H1 (cell line): ENCODE measurements around the gene SH3RF2. TPM values are rescaled to one million over a fixed set of nuclear protein-coding genes. Genes with fewer than 3 reads are reported as not detected.

Experiments
- CTCF ChIA-PET: fragments of 300-600 bp; sonication (Branson Sonifier 250); formaldehyde crosslinking; loops from one replicate; lab custom pipeline; 2021; ENCODE audit not compliant: partially characterized antibody; lab: Charles Lee
- POLR2A ChIA-PET: fragments of 300-600 bp; sonication (Branson Sonifier 250); formaldehyde crosslinking; loops from one replicate; lab custom pipeline; 2021; ENCODE audit warnings: inconsistent platforms; ENCODE audit not compliant: partially characterized antibody; lab: Charles Lee
- DNase-seq, 2 experiments: peaks; one replicate each; pipeline versions ENCODE4 v3.0.0 to v3.0.0-alpha.2; 2010 to 2022; ENCODE audit warnings: low spot score in 2 of 2, low read depth in 1 of 2, mixed read lengths in 1 of 2
- FAIRE-seq: peaks from 2 replicates; lab custom pipeline; 2011; peaks lifted over from hg19 to GRCh38; lab: Jason Lieb, UNC
- H2AFZ ChIP-seq: 2 replicates; pipeline ENCODE4 v1.8.1; 2012; ENCODE audit warnings: low read length, inconsistent platforms
- H2AK5ac ChIP-seq: 2 replicates; pipeline ENCODE4 v1.6.1; 2013; ENCODE audit warnings: low read depth, low read length
- H2BK120ac ChIP-seq: replicated peaks from 2 replicates; pipeline ENCODE3; 2013; ENCODE audit warnings: low read depth, low read length, inconsistent platforms
- H2BK12ac ChIP-seq: 2 replicates; pipeline ENCODE4 v1.6.1; 2013; ENCODE audit warnings: low read depth, low read length
- H2BK15ac ChIP-seq: 2 replicates; pipeline ENCODE4 v1.6.1; 2013; ENCODE audit warnings: low read length
- H2BK20ac ChIP-seq: 2 replicates; pipeline ENCODE4 v1.6.1; 2013; ENCODE audit warnings: low read length
- H2BK5ac ChIP-seq: 2 replicates; pipeline ENCODE4 v1.6.1; 2013; ENCODE audit warnings: low read depth, low read length
- H3K14ac ChIP-seq: 2 replicates; pipeline ENCODE4 v1.6.1; 2013; ENCODE audit warnings: inconsistent platforms; ENCODE audit not compliant: insufficient read length
- H3K18ac ChIP-seq: 2 replicates; pipeline ENCODE4 v1.6.1; 2013; ENCODE audit warnings: low read length; ENCODE audit errors: extremely low read depth
- H3K23ac ChIP-seq: 2 replicates; pipeline ENCODE4 v1.6.1; 2013; ENCODE audit warnings: inconsistent platforms; ENCODE audit not compliant: insufficient read length
- H3K23me2 ChIP-seq: 2 replicates; pipeline ENCODE4 v1.6.1; 2013; ENCODE audit warnings: low read depth, low read length
- H3K27ac ChIP-seq: 2 replicates; pipeline ENCODE4 v1.6.1; 2011; ENCODE audit warnings: low read depth, low read length, inconsistent platforms
- H3K27me3 ChIP-seq, 4 experiments: replicated peaks in 1 of 4; 1 replicate in 1 of 4; 2 replicates in 3 of 4; pipeline versions ENCODE4 v1.6.1 to v1.8.1; 2011 to 2013; ENCODE audit warnings: low read length in 3 of 4, mild to moderate bottlenecking in 3 of 4, inconsistent platforms in 2 of 4, mixed read lengths in 2 of 4, moderate library complexity in 1 of 4; ENCODE audit not compliant: control insufficient read depth in 3 of 4, insufficient read depth in 3 of 4; ENCODE audit errors: extremely low read depth in 1 of 4
- H3K36me3 ChIP-seq, 4 experiments: 2 replicates each; pipeline versions ENCODE4 v1.6.1 to v1.8.1; 2011 to 2013; ENCODE audit warnings: mild to moderate bottlenecking in 4 of 4, low read length in 3 of 4, moderate library complexity in 2 of 4, control low read depth in 1 of 4, inconsistent platforms in 1 of 4; ENCODE audit not compliant: insufficient read depth in 4 of 4, control insufficient read depth in 2 of 4
- H3K4ac ChIP-seq: replicated peaks from 2 replicates; pipeline ENCODE3; 2013; ENCODE audit warnings: low read length, low read depth, mixed read lengths, inconsistent platforms; ENCODE audit not compliant: insufficient read length
- H3K4me1 ChIP-seq, 4 experiments: replicated peaks in 1 of 4; 1 replicate in 1 of 4; 2 replicates in 3 of 4; pipeline versions ENCODE4 v1.6.1 to v1.8.1; 2011 to 2013; ENCODE audit warnings: low read length in 3 of 4, inconsistent platforms in 2 of 4, mixed read lengths in 1 of 4; ENCODE audit not compliant: insufficient read depth in 4 of 4, control insufficient read depth in 3 of 4
- H3K4me2 ChIP-seq, 2 experiments: 2 replicates each; pipeline versions ENCODE4 v1.6.1 to v1.8.1; 2011 to 2013; ENCODE audit warnings: low read depth in 2 of 2, low read length in 2 of 2, control low read depth in 1 of 2, inconsistent platforms in 1 of 2, mild to moderate bottlenecking in 1 of 2; ENCODE audit not compliant: insufficient read depth in 1 of 2
- H3K4me3 ChIP-seq, 4 experiments: fragments of 200-600, 300-600 bp in 1 of 4; sonication (generic), shearing (Covaris generic), sonication (Bioruptor Twin) in 1 of 4; 2 replicates each; pipeline versions ENCODE4 v1.5.1 to v1.8.1; 2011 to 2016; ENCODE audit warnings: low read length in 4 of 4, low read depth in 3 of 4, control low read depth in 2 of 4, inconsistent platforms in 2 of 4, mild to moderate bottlenecking in 2 of 4, mixed read lengths in 1 of 4, moderate library complexity in 1 of 4; ENCODE audit not compliant: insufficient read depth in 2 of 4; ENCODE audit errors: extremely low read depth in 1 of 4
- H3K56ac ChIP-seq: replicated peaks from 2 replicates; pipeline ENCODE3; 2013; ENCODE audit warnings: low read depth, mild to moderate bottlenecking, mixed read lengths, low read length, inconsistent platforms; ENCODE audit not compliant: insufficient read length
- H3K79me1 ChIP-seq: 2 replicates; pipeline ENCODE4 v1.6.1; 2013; ENCODE audit warnings: low read depth, low read length, control low read depth
- H3K79me2 ChIP-seq, 2 experiments: 2 replicates each; pipeline versions ENCODE4 v1.6.1 to v1.8.1; 2012 to 2013; ENCODE audit warnings: low read length in 2 of 2, mild to moderate bottlenecking in 2 of 2, inconsistent platforms in 1 of 2; ENCODE audit not compliant: insufficient read depth in 2 of 2, control insufficient read depth in 1 of 2
- H3K9ac ChIP-seq, 4 experiments: replicated peaks in 1 of 4; 1 replicate in 1 of 4; 2 replicates in 3 of 4; pipeline versions ENCODE4 v1.6.1 to v1.8.1; 2011 to 2013; ENCODE audit warnings: low read depth in 3 of 4, low read length in 3 of 4, control low read depth in 2 of 4, mild to moderate bottlenecking in 2 of 4, moderate library complexity in 2 of 4, inconsistent platforms in 1 of 4; ENCODE audit errors: extremely low read depth in 1 of 4
- H3K9me3 ChIP-seq, 2 experiments: 2 replicates each; pipeline versions ENCODE4 v1.6.1 to v1.8.1; 2012 to 2013; ENCODE audit warnings: mild to moderate bottlenecking in 2 of 2, moderate library complexity in 2 of 2, control low read depth in 1 of 2, inconsistent platforms in 1 of 2, low read depth in 1 of 2, low read length in 1 of 2, mixed read lengths in 1 of 2; ENCODE audit not compliant: insufficient read depth in 2 of 2
- H4K20me1 ChIP-seq, 2 experiments: replicated peaks in 1 of 2; 2 replicates each; pipeline versions ENCODE3 to v1.8.1; 2011 to 2013; ENCODE audit warnings: inconsistent platforms in 2 of 2, low read length in 2 of 2, mild to moderate bottlenecking in 1 of 2; ENCODE audit not compliant: insufficient read depth in 2 of 2, control insufficient read depth in 1 of 2
- H4K5ac ChIP-seq: 2 replicates; pipeline ENCODE4 v1.6.1; 2013; ENCODE audit warnings: low read length, low read depth, mixed read lengths, inconsistent platforms; ENCODE audit not compliant: insufficient read length
- H4K8ac ChIP-seq: 2 replicates; pipeline ENCODE4 v1.8.0; 2013; ENCODE audit warnings: mild to moderate bottlenecking, moderate library complexity, low read length, inconsistent platforms; ENCODE audit not compliant: insufficient read depth; ENCODE audit errors: extremely low read depth
- H4K91ac ChIP-seq: replicated peaks from 2 replicates; pipeline ENCODE3; 2013; ENCODE audit warnings: low read length, mixed read lengths, inconsistent platforms; ENCODE audit not compliant: insufficient read length
- BCL11A ChIP-seq, 2 experiments: IDR thresholded peaks; one replicate each; pipeline ENCODE4 v1.6.1; 2011; ENCODE audit warnings: low read depth in 2 of 2, low read length in 2 of 2, mild to moderate bottlenecking in 2 of 2
- CREB1 ChIP-seq: IDR thresholded peaks from 2 replicates; pipeline ENCODE4 v1.6.1; 2012; ENCODE audit warnings: inconsistent platforms
- EGR1 ChIP-seq: IDR thresholded peaks from 2 replicates; pipeline ENCODE4 v1.6.1; 2011; ENCODE audit warnings: low read depth, low read length, borderline replicate concordance
- KDM4A ChIP-seq: IDR thresholded peaks from one replicate; pipeline ENCODE4 v1.7.1; 2012; ENCODE audit warnings: low read depth, mild to moderate bottlenecking, moderate library complexity, low read length, inconsistent platforms; ENCODE audit not compliant: severe bottlenecking
- MAFK ChIP-seq: IDR thresholded peaks from 2 replicates; pipeline ENCODE4 v1.6.1; 2012; ENCODE audit warnings: low read depth, mild to moderate bottlenecking, improper control_type of control experiment, low read length
- POLR2A ChIP-seq, 2 experiments: IDR thresholded peaks; 1 replicate in 1 of 2; 2 replicates in 1 of 2; pipeline ENCODE4 v1.6.1; 2011; ENCODE audit warnings: low read depth in 2 of 2, low read length in 2 of 2, mild to moderate bottlenecking in 2 of 2; ENCODE audit errors: control extremely low read depth in 1 of 2
- POLR2AphosphoS5 ChIP-seq: IDR thresholded peaks from 2 replicates; pipeline ENCODE4 v1.6.1; 2011; ENCODE audit warnings: low read depth, low read length
- POU5F1 ChIP-seq: IDR thresholded peaks from 2 replicates; pipeline ENCODE4 v1.6.1; 2011; ENCODE audit warnings: low read depth, mild to moderate bottlenecking, low read length, moderate library complexity
- RFX5 ChIP-seq: IDR thresholded peaks from 2 replicates; pipeline ENCODE4 v1.6.1; 2011; ENCODE audit warnings: low read depth, low read length, improper control_type of control experiment, borderline replicate concordance
- RNF2 ChIP-seq: fragments of 200-900, 300-1000 bp; sonication (generic); IDR thresholded peaks from 2 replicates; pipeline ENCODE4 v1.7.1; 2016; ENCODE audit warnings: borderline replicate concordance, low read depth, mild to moderate bottlenecking, antibody characterized with exemption, low read length; ENCODE audit not compliant: poor library complexity, severe bottlenecking; ENCODE audit errors: missing control alignments
- RXRA ChIP-seq: IDR thresholded peaks from 2 replicates; pipeline ENCODE4 v1.6.1; 2011; ENCODE audit warnings: low read depth, mild to moderate bottlenecking, low read length, moderate library complexity; ENCODE audit not compliant: insufficient read depth
- TAF7 ChIP-seq: optimal IDR thresholded peaks from 2 replicates; pipeline ENCODE3; 2011; ENCODE audit warnings: low read depth, mild to moderate bottlenecking, inconsistent platforms, low read length, moderate library complexity, borderline replicate concordance
- WGBS, 2 experiments: shearing (Covaris generic) in 1 of 2; methylation state at CpG; one replicate each; pipeline versions ENCODE4 v1.1.6 to v1.1.7; 2013 to 2015; ENCODE audit warnings: low lambda C conversion rate in 2 of 2, mixed read lengths in 2 of 2, inconsistent platforms in 1 of 2, low coverage in 1 of 2, missing lambda C conversion rate in 1 of 2; ENCODE audit not compliant: insufficient replicate concordance in 2 of 2, insufficient coverage in 1 of 2, insufficient read length in 1 of 2; ENCODE audit errors: extremely low coverage in 1 of 2, missing lambda C conversion rate in 1 of 2; 5-methylcytosine and 5-hydroxymethylcytosine counted together
- polyA plus RNA-seq, 7 experiments: library from polyadenylated mRNA; depleted of rRNA in 3 of 7; stranded (reverse) in 5 of 7; unstranded in 2 of 7; fragments of >200 nt in 5 of 7; fragments of 200-250 nt in 2 of 7; gene quantifications; 1 replicate in 5 of 7; 2 replicates in 1 of 7; 4 replicates in 1 of 7; pipeline versions ENCODE4 v1.2.1 to v1.2.3, GENCODE V29; 2011 to 2013; ENCODE audit warnings: missing spikeins in 2 of 7, mixed read lengths in 2 of 7
- total RNA-seq: library from RNA; stranded (reverse); fragmentation: NEBNext Ultra II Directional; extraction: Animal tissue kit (Norgen Biotek cat#: 25700); gene quantifications from 2 replicates; pipeline ENCODE4 v1.2.1, GENCODE V29; 2021

The SH3RF2 gene
- total and polyA plus RNA-seq, 2 of the 8 experiments (the other 6 are each of a cell fraction or from before 2014, with no cell fraction given): 0.80 to 0.95 TPM

DNA sequence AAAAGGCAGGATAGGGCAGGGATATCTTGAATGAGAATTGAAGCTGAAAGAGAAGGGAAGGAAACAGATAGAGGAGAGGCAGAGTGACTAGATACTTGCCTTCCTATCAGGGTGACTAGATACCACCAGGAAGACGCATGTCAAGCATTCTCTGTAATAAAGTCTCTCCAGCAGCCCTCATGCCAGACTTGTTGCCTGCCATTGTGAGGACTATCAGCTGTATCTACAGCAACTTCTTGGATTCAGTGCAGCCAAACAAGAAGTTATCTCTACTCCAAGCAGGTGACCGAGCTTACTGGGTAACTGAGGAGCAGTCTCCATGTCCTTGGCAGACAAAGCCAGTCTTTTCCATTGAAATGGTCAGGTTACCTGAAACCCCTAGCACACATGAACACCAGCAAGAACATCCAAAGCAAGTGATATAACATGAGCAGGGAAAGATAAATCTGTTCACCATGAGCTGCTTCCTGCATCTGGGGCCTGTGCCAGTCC is 9.3 kb downstream of the SH3RF2 start:
- ChIA-PET CTCF (interaction anchor here (0.9 to 1.7 kb wide), 6 partner anchors 13 to 134 kb away, joined by 3 to 6 read pairs (median 3); no protein-coding TSS in a partner anchor), POLR2A (interaction anchor here (1.1 kb wide), 1 partner anchor 10 kb away, joined by 3 read pairs; no protein-coding TSS in a partner anchor)
- 84% methylated on average over 2 of the region's 2 CpGs; no CpG with 5 or more reads in 1 of the 2 experiments for WGBS, 2 experiments
- no peak overlapping the region; a peak in 1 of 7 replicates for H3K9ac ChIP-seq
- H2BK20ac ChIP-seq: no peak overlapping the region
- FAIRE-seq (no peak), DNase-seq (no peak)
- H4K8ac ChIP-seq: no peak overlapping the region
- no peak overlapping the region for H2BK12ac ChIP-seq
- no peaks in the 10 kb centered on the region for H3K23me2 ChIP-seq
- no peaks in the 10 kb centered on the region for H3K27me3 ChIP-seq
- no peak overlapping the region for H3K23ac ChIP-seq
- no peak overlapping the region for H3K27ac ChIP-seq
- no peak overlapping the region for H3K4me3 ChIP-seq
- no peak overlapping the region for H3K18ac ChIP-seq
- no peak overlapping the region for H2BK120ac ChIP-seq
- H3K4me1 ChIP-seq: peaks cover 0 to 7% (median 4%) of the 10 kb centered on the region in 4 experiments; a peak in 4 of 7 replicates
- no peak overlapping the region for H2AFZ ChIP-seq
- no peaks in the 10 kb centered on the region for H3K79me1 ChIP-seq
- no peak overlapping the region for H4K91ac ChIP-seq
- H2BK15ac ChIP-seq: no peak overlapping the region
- no peak overlapping the region for H4K5ac ChIP-seq
- no peaks in the 10 kb centered on the region for H4K20me1 ChIP-seq
- no peak overlapping the region for H2BK5ac ChIP-seq
- no peak overlapping the region for H2AK5ac ChIP-seq
- no peaks in the 10 kb centered on the region for H3K36me3 ChIP-seq
- no peaks in the 10 kb centered on the region for H3K9me3 ChIP-seq
- no peak overlapping the region for H3K14ac ChIP-seq
- H3K56ac ChIP-seq: no peak overlapping the region
- no peak overlapping the region for H3K4me2 ChIP-seq
- no peaks in the 10 kb centered on the region for H3K79me2 ChIP-seq
- H3K4ac ChIP-seq: no peak overlapping the region
- no peak for TF ChIP-seq KDM4A
- no peak for TF ChIP-seq POU5F1
- no peak for TF ChIP-seq POLR2A (IDR thresholded peaks at IDR 0.05; ENCODE audit: control extremely low read depth in 1 of 2, low read depth in 2 of 2, low read length in 2 of 2)
- no peak for TF ChIP-seq RNF2
- TF ChIP-seq RFX5: no peak
- no peak for TF ChIP-seq RXRA
- no peak for TF ChIP-seq BCL11A (IDR thresholded peaks at IDR 0.05; ENCODE audit: low read depth in 2 of 2, low read length in 2 of 2)
- TF ChIP-seq EGR1: no peak
- TF ChIP-seq CREB1: no peak
- TF ChIP-seq POLR2AphosphoS5: no peak
- TF ChIP-seq MAFK: no peak
- no peak for TF ChIP-seq TAF7
